ENCODE data around the gene P3H2.
"Not testable (repeated sequence)": the region's sequence is repeated elsewhere in the genome, so short reads cannot be mapped to it uniquely, and the experiment has no call there.

Gene P3H2

GRCh38 chr3:190120269-190121060 is at the start of gene P3H2:
Gene P3H2 (minus strand): TSS chr3:190120897. CDS start chr3:190120731, 166 bp downstream.
- DNase-seq, result no peak

GRCh38 chr3:190169877-190170276 is 49.2 kb upstream of the P3H2 start:
- no peak for DNase-seq

- DNase-seq, result no peak
These were observed 48.5 kb upstream of the P3H2 start for GRCh38 chr3:190169243-190169642.

GRCh38 chr3:190167936-190168680 is 47.4 kb upstream of the P3H2 start:
- DNase-seq, result no peak

GRCh38 chr3:190166948-190167347 is 46.3 kb upstream of the P3H2 start:
- DNase-seq, result no peak

- no peak for DNase-seq
These were observed 44.6 kb upstream of the P3H2 start for GRCh38 chr3:190165253-190165652.

- DNase-seq, result not testable (repeated sequence)
These were observed 41.3 kb upstream of the P3H2 start for GRCh38 chr3:190162013-190162412.

- no peak for DNase-seq
These were observed 39.3 kb upstream of the P3H2 start for GRCh38 chr3:190159902-190160435.

GRCh38 chr3:190158261-190158660 is 37.6 kb upstream of the P3H2 start:
- no peak for DNase-seq

- DNase-seq, result no peak
These were observed 35.1 kb upstream of the P3H2 start for GRCh38 chr3:190155752-190156151.

GRCh38 chr3:190150681-190151080 is 30.0 kb upstream of the P3H2 start:
- DNase-seq, result no peak

GRCh38 chr3:190149830-190150619 is 29.3 kb upstream of the P3H2 start:
- DNase-seq, result not testable (repeated sequence)

- DNase-seq, result not testable (repeated sequence)
These were observed 24.1 kb upstream of the P3H2 start for GRCh38 chr3:190144793-190145192.

- DNase-seq, result no peak
These were observed 21.3 kb upstream of the P3H2 start for GRCh38 chr3:190142041-190142440.

- DNase-seq, result no peak
These were observed 18.7 kb upstream of the P3H2 start for GRCh38 chr3:190139365-190139764.

GRCh38 chr3:190132371-190132770 is 11.7 kb upstream of the P3H2 start:
- no peak for DNase-seq

GRCh38 chr3:190131329-190131728 is 10.6 kb upstream of the P3H2 start:
- DNase-seq, result no peak

GRCh38 chr3:190130696-190131095 is 10.0 kb upstream of the P3H2 start:
- DNase-seq, result no peak

- no peak for DNase-seq
These were observed 9.3 kb upstream of the P3H2 start for GRCh38 chr3:190130037-190130436.

- DNase-seq, result no peak
These were observed 7.1 kb upstream of the P3H2 start for GRCh38 chr3:190127797-190128196.

GRCh38 chr3:190127195-190127594 is 6.5 kb upstream of the P3H2 start:
- no peak for DNase-seq

- no peak for DNase-seq
These were observed 4.9 kb upstream of the P3H2 start for GRCh38 chr3:190125436-190126068.

GRCh38 chr3:190124067-190124466 is 3.4 kb upstream of the P3H2 start:
- DNase-seq, result no peak

Data from activated CD4-positive, alpha-beta T cell treated with anti-CD3 and anti-CD28 coated beads for 1 hour (primary cell).